ENCODE data around the gene LRRC15.
A peak's percentile ranks its signal among the peaks of the same experiment; 100 is the strongest.

The LRRC15 gene

DNA sequence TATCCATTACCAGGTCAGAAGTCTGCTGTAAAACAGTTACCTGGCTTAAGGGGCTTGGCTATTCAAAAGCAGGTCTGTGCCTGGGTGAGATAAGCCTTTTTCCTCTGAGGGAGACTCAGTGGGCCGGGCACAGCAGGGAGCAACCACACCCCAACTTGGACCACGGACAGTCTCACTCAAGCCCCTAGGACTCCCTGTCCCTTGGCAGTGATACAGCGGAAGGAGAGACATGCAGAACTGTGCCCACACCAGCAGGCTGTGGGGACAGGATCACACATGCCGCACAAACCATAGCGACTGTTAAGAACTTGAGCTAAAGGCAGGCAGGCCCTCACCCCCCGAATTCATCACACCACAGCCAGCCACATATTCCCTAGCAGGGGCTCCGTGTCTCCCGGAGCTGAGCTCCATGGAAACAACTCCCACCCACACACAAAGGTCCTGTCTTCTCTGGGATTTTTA, 32.4 kb upstream of the LRRC15 start:
- no peak overlapping the region for H3K4me3 ChIP-seq (ENCODE audit: low read depth, low read length)
- TF ChIP-seq, protein P1, sequence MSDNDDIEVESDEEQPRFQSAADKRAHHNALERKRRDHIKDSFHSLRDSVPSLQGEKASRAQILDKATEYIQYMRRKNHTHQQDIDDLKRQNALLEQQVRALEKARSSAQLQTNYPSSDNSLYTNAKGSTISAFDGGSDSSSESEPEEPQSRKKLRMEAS (IDR thresholded peaks at IDR 0.05; ENCODE audit: low read depth, low read length) = no peak
- TF ChIP-seq, protein P2, sequence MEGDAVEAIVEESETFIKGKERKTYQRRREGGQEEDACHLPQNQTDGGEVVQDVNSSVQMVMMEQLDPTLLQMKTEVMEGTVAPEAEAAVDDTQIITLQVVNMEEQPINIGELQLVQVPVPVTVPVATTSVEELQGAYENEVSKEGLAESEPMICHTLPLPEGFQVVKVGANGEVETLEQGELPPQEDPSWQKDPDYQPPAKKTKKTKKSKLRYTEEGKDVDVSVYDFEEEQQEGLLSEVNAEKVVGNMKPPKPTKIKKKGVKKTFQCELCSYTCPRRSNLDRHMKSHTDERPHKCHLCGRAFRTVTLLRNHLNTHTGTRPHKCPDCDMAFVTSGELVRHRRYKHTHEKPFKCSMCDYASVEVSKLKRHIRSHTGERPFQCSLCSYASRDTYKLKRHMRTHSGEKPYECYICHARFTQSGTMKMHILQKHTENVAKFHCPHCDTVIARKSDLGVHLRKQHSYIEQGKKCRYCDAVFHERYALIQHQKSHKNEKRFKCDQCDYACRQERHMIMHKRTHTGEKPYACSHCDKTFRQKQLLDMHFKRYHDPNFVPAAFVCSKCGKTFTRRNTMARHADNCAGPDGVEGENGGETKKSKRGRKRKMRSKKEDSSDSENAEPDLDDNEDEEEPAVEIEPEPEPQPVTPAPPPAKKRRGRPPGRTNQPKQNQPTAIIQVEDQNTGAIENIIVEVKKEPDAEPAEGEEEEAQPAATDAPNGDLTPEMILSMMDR (IDR thresholded peaks at IDR 0.05; ENCODE audit: low read depth, low read length) = no peak
- DNase-seq (ENCODE audit: low read depth) = no peak

DNA sequence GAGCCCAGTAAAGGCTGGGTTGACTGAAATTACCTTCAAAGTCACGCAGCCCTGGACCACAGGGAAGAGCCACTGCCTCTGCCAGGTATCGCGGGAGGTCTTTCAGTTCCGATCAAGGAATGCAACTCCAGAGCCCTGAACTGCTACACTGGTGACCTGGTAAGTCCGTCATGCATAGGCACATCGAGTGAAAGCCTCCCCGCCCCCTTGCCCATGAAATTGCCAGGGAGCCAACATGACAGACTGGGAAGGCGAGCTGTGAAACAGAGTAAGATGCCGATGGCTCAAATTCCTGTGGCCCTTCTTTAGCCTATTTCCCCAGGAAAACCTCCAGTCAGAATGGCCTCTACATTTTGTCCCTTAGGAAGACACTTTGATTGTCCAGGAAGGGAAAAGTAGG, 31.8 kb upstream of the LRRC15 start:
- TF ChIP-seq, protein P1 (IDR thresholded peaks at IDR 0.05; ENCODE audit: low read depth, low read length) = no peak
- TF ChIP-seq POLR2A (IDR thresholded peaks at IDR 0.05; ENCODE audit: extremely low read depth, insufficient read length) (no peak), MYC (IDR thresholded peaks at IDR 0.05; ENCODE audit: low read depth, low read length) (no peak)
- TF ChIP-seq, protein P2 (IDR thresholded peaks at IDR 0.05; ENCODE audit: low read depth, low read length) = no peak
- H3K4me3 ChIP-seq (ENCODE audit: low read depth, low read length) = no peak overlapping the region
- DNase-seq (ENCODE audit: low read depth) = no peak

DNA sequence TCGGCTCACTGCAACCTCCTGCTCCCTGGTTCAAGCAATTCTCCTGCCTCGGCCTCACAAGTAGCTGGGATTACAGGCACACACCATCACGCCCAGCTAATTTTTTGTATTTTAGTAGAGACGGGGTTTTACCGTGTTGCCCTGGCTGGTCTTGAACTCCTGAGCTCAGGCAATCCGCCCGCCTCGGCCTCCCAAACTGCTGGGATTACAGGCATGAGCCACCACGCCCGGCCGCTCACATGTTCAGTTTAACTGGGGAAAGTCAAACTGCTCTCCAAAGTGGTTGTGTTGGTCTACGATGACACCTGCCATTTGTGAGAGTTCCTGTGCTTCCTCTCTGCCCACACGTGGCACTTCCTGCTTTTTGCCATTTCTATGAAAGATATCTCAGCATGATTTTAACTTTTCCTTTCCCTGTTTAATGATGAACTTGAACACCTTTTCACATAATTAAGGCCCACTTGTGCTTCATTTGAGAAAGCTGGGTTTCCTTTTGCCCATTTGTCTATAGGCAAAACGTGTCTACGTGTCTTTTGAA, 30.4 kb upstream of the LRRC15 start:
- TF ChIP-seq, protein P1 (IDR thresholded peaks at IDR 0.05; ENCODE audit: low read depth, low read length) = peak; percentile 69
- no peak for TF ChIP-seq POLR2A (IDR thresholded peaks at IDR 0.05; ENCODE audit: extremely low read depth, insufficient read length)
- H3K4me3 ChIP-seq (ENCODE audit: low read depth, low read length) = no peak overlapping the region
- DNase-seq (ENCODE audit: low read depth) = no peak

DNA sequence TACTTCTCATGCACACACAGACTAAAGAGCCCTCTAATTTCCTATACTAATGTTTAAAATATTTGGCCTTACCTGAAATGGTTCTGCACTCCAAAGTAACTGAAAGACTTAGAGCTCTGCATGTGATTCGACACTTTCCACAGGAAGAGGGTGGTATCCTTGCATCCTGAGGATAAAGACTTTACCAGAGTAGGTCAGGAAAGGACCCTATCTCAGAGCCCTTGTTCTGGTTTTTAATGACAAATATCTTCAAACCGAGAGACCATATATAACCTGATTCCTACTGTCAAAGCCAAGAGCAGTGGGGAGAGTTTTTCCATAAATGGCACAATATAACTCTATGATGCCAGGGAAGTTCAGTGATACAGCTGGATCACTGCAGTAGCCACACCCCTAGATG, 29.6 kb upstream of the LRRC15 start, which contains the start of gene GP5:
GP5 (minus strand) TSS at position 101 of the 400 bp plus-strand sequence. CDS start 984 bp downstream, outside the sequence.
- TF ChIP-seq POLR2A (IDR thresholded peaks at IDR 0.05; ENCODE audit: extremely low read depth, insufficient read length) (no peak), MYC (IDR thresholded peaks at IDR 0.05; ENCODE audit: low read depth, low read length) (no peak)
- TF ChIP-seq, protein P1 (IDR thresholded peaks at IDR 0.05; ENCODE audit: low read depth, low read length) = no peak
- TF ChIP-seq, protein P2 (IDR thresholded peaks at IDR 0.05; ENCODE audit: low read depth, low read length) = no peak
- no peak within 1 kb of the TSS for H3K4me3 ChIP-seq (ENCODE audit: low read depth, low read length)
- DNase-seq (ENCODE audit: low read depth) = no peak

DNA sequence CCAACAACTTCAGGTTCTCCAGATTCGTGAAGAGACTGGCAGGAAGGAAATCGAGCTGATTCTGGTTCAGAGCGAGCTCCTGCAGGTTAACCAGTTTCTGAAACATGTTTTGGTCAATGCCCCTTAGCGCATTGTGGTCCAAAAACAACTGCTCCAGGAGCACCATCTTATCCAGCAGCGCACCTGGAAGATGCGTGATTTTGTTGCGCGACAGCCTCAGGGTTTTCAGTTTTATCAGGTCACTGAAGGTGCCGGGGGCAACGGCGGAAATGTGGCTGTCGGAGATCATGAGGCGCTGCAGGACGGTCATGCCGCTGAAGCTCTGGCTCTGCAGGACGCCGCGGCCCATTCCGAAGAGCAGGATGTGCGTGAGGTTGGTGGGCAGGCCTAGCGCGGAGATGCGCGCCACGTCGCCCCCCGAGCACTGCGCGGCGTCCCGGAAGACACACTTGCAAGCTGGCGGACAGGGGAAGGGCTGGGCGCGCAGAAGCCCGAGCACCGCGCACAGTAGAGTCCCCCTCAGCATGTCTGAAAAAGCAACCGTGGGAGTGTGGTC, 28.3 kb upstream of the LRRC15 start:
- no peak for TF ChIP-seq POLR2A (IDR thresholded peaks at IDR 0.05; ENCODE audit: extremely low read depth, insufficient read length)
- TF ChIP-seq, protein P1 (IDR thresholded peaks at IDR 0.05; ENCODE audit: low read depth, low read length) = no peak
- no peak for TF ChIP-seq MYC (IDR thresholded peaks at IDR 0.05; ENCODE audit: low read depth, low read length)
- TF ChIP-seq, protein P2 (IDR thresholded peaks at IDR 0.05; ENCODE audit: low read depth, low read length) = no peak
- H3K4me3 ChIP-seq (ENCODE audit: low read depth, low read length) = no peak overlapping the region
- peak; percentile 36 for DNase-seq (ENCODE audit: low read depth)

DNA sequence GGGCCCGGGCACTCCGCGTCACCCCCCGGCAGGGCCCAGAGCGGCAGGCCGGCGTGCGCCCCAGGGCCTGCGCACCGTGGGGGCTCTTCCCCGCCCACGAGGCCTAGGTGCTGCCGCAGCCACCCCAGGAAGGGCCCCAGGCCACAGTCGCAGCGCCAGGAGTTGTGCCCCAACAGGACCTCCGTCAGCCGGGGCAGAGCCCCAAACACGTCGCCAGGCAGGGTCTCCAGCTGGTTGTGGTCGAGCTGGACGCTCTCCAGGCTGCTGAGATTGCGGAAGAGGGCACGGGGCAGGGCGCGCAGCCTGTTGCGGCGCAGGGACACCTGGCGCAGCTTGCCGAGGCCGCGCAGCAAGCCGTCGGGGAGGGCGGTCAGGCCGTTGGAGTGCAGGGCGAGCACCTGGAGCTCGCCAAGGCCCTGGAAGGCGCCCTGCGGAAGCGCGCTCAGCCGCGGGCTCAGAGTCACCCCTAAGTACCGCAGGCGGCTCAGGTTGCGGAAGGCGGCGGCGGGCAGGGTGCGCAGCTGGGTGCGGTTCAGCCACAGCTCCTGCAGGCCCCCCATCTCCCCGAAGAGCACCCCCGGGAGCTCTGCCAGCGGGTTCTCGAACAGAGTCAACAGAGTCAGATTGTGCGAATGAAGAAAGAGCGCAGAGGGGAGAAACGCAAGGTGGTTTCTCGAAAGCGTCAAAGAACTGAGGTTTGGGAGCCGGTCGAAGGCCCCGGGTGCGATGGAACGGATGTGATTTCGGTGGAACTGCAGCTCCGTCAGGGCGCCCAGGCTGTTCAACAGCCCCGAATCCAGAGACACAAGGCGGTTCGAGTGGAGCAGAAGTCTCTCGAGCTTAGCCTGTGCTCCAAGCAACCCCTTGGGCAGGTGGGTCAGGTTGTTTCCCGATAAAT, 27.6 kb upstream of the LRRC15 start:
- TF ChIP-seq POLR2A (IDR thresholded peaks at IDR 0.05; ENCODE audit: extremely low read depth, insufficient read length) = no peak
- DNase-seq (ENCODE audit: low read depth) = peak; percentile 22
- H3K4me3 ChIP-seq (ENCODE audit: low read depth, low read length) = no peak overlapping the region

Measured in NB4 (cell line).